K562 (cell line): ENCODE data around the gene CHML. TPM values are rescaled to one million over a fixed set of nuclear protein-coding genes. Genes with fewer than 3 reads are reported as not detected.

Experiments
- ATAC-seq: fragments of 200-7000 bp; cut with Tn5 transposase; 3 replicates; pipeline ENCODE4 v1.9.1; 2020; ENCODE audit warnings: moderate library complexity
- BruUV-seq: library from RNA; stranded (reverse); fragments of 400-500 nt; replicated peaks from 2 replicates; lab custom pipeline; 2021; lab: Mats Ljungman, UMichigan
- CTCF ChIA-PET: fragments of 300-600 bp; formaldehyde crosslinking; extraction: SDS; loops from one replicate; lab custom pipeline; 2021; ENCODE audit warnings: low intra/inter-chr PET ratio; lab: Yijun Ruan, JAX
- POLR2A ChIA-PET: fragments of 300-600, 350-650 bp; sonication (Branson Sonifier 250); formaldehyde crosslinking; extraction: SDS; loops from one replicate; lab custom pipeline; 2021; ENCODE audit warnings: antibody characterized with exemption, inconsistent platforms; lab: Yijun Ruan, JAX
- DNase-seq, 4 experiments: peaks; one replicate each; pipeline versions ENCODE4 v3.0.0 to v3.0.0-alpha.2; 2011 to 2018; ENCODE audit warnings: low spot score in 3 of 4, mixed read lengths in 3 of 4; ENCODE audit errors: extremely low read depth in 1 of 4
- FAIRE-seq: peaks from 2 replicates; lab custom pipeline; 2011; peaks lifted over from hg19 to GRCh38; lab: Jason Lieb, UNC
- H2AFZ ChIP-seq: 2 replicates; pipeline ENCODE4 v1.6.0; 2011; ENCODE audit warnings: low read depth, low read length, control low read depth, inconsistent platforms
- H3K27ac ChIP-seq: fragments of 200-600 bp; 3 replicates; pipeline ENCODE4 v1.8.0; 2011; ENCODE audit warnings: low read depth, mild to moderate bottlenecking, control low read depth, inconsistent platforms, low read length, moderate library complexity, mixed read lengths; ENCODE audit errors: extremely low read depth
- H3K27me3 ChIP-seq, 2 experiments: fragments of 300-600 bp in 1 of 2; 2 replicates in 1 of 2; 3 replicates in 1 of 2; pipeline versions ENCODE4 v1.6.0 to v1.8.0; 2011; ENCODE audit warnings: inconsistent platforms in 2 of 2, low read length in 2 of 2, mild to moderate bottlenecking in 1 of 2, mixed read lengths in 1 of 2, moderate library complexity in 1 of 2; ENCODE audit not compliant: control insufficient read depth in 2 of 2, insufficient read depth in 2 of 2
- H3K36me3 ChIP-seq: fragments of 300-600 bp; 3 replicates; pipeline ENCODE4 v1.8.0; 2011; ENCODE audit warnings: mild to moderate bottlenecking, low read length, inconsistent platforms; ENCODE audit not compliant: control insufficient read depth, insufficient read depth
- H3K4me1 ChIP-seq, 2 experiments: fragments of 200-600 bp in 1 of 2; replicated peaks in 1 of 2; 2 replicates in 1 of 2; 3 replicates in 1 of 2; pipeline versions ENCODE4 v1.5.1 to v1.8.0; 2011; ENCODE audit warnings: inconsistent platforms in 2 of 2, low read length in 2 of 2, mild to moderate bottlenecking in 1 of 2, mixed read lengths in 1 of 2, moderate library complexity in 1 of 2; ENCODE audit not compliant: control insufficient read depth in 2 of 2, insufficient read depth in 2 of 2
- H3K4me2 ChIP-seq: 2 replicates; pipeline ENCODE4 v1.6.1; 2011; ENCODE audit warnings: low read length, control low read depth, inconsistent platforms, mixed read lengths; ENCODE audit not compliant: insufficient read depth
- H3K4me3 ChIP-seq: fragments of 200-600 bp; sonication (generic), shearing (Covaris generic); 2 replicates; pipeline ENCODE4 v1.5.1; 2016; ENCODE audit warnings: control low read depth, inconsistent platforms
- H3K79me2 ChIP-seq: fragments of 200-600 bp; 3 replicates; pipeline ENCODE4 v1.8.0; 2011; ENCODE audit warnings: low read length, inconsistent platforms; ENCODE audit not compliant: control insufficient read depth, insufficient read depth
- H3K9ac ChIP-seq, 2 experiments: 2 replicates each; pipeline versions ENCODE4 v1.6.0 to v1.6.1; 2011; ENCODE audit warnings: low read depth in 2 of 2, low read length in 2 of 2, control low read depth in 1 of 2, inconsistent platforms in 1 of 2, mild to moderate bottlenecking in 1 of 2, mixed read lengths in 1 of 2; ENCODE audit not compliant: insufficient read depth in 1 of 2
- H3K9me1 ChIP-seq: one replicate; pipeline ENCODE4 v1.6.0; 2011; ENCODE audit warnings: inconsistent platforms, mild to moderate bottlenecking, low read length, moderate library complexity; ENCODE audit not compliant: control insufficient read depth, insufficient read depth
- H3K9me3 ChIP-seq: replicated peaks from 2 replicates; pipeline ENCODE4 v1.5.1; 2011; ENCODE audit warnings: low read depth, low read length, inconsistent platforms; ENCODE audit not compliant: control insufficient read depth, insufficient read depth
- H4K20me1 ChIP-seq: replicated peaks from 2 replicates; pipeline ENCODE4 v1.6.1; 2011; ENCODE audit warnings: low read length, inconsistent platforms, mixed read lengths; ENCODE audit not compliant: control insufficient read depth, insufficient read depth
- COPS2 ChIP-seq: fragments of 450-650 bp; conservative IDR thresholded peaks from 2 replicates; pipeline ENCODE4 v1.6.1; 2016; ENCODE audit warnings: mild to moderate bottlenecking, moderate library complexity
- DLX4 ChIP-seq: fragments of 250-450 bp; sonication (Bioruptor Pico); IDR thresholded peaks from 2 replicates; pipeline ENCODE4 v1.6.1; 2021; ENCODE audit warnings: mild to moderate bottlenecking
- FOS ChIP-seq: IDR thresholded peaks from 3 replicates; pipeline ENCODE4 v1.6.1; 2011; ENCODE audit not compliant: insufficient read length; ENCODE audit errors: extremely low read depth
- FOXP4 ChIP-seq: sonication (generic); formaldehyde crosslinking; IDR thresholded peaks from 2 replicates; pipeline ENCODE4 v1.8.0; 2022; ENCODE audit warnings: mild to moderate bottlenecking, missing genetic modification reagents, borderline replicate concordance
- HSF4 ChIP-seq: fragments of 250-450 bp; sonication (Bioruptor Pico); IDR thresholded peaks from 2 replicates; pipeline ENCODE4 v2.1.2; 2022; ENCODE audit warnings: mild to moderate bottlenecking, moderate library complexity, borderline replicate concordance
- MLX ChIP-seq, 2 experiments: fragments of 450-650 bp in 1 of 2; sonication (generic) in 1 of 2; formaldehyde crosslinking; conservative IDR thresholded peaks; 2 replicates each; pipeline versions ENCODE4 v1.4.0 to v1.8.1; 2020 to 2022; ENCODE audit warnings: mild to moderate bottlenecking in 1 of 2, missing genetic modification reagents in 1 of 2
- MTA1 ChIP-seq: fragments of 450-650 bp; IDR thresholded peaks from 2 replicates; pipeline ENCODE4 v1.6.1; 2017; ENCODE audit warnings: borderline replicate concordance
- NRF1 ChIP-seq, 2 experiments: fragments of 450-650 bp; IDR thresholded peaks in 1 of 2; conservative IDR thresholded peaks in 1 of 2; 2 replicates each; pipeline ENCODE4 v1.6.1; 2014; ENCODE audit warnings: mild to moderate bottlenecking in 2 of 2
- SRSF7 ChIP-seq: fragments of 200-400 bp; formaldehyde crosslinking; optimal IDR thresholded peaks from 2 replicates; pipeline ENCODE3; 2017; ENCODE audit warnings: mild to moderate bottlenecking, low read depth, low read length
- ZNF407 ChIP-seq: fragments of 450-650 bp; IDR thresholded peaks from 2 replicates; pipeline ENCODE4 v1.6.1; 2016; ENCODE audit warnings: low read depth
- ZNF583 ChIP-seq: fragments of 250-450 bp; sonication (Bioruptor Pico); IDR thresholded peaks from 2 replicates; pipeline ENCODE4 v1.4.0; 2020
- WGBS: fragments of 100-300 bp; shearing (Covaris generic); methylation state at CpG from one replicate; pipeline ENCODE4 v1.1.6; 2016; ENCODE audit warnings: low coverage, mixed read lengths; ENCODE audit not compliant: insufficient coverage; ENCODE audit errors: missing lambda C conversion rate; 5-methylcytosine and 5-hydroxymethylcytosine counted together
- in situ Hi-C: fragments of 300-500 bp; cut with MboI; formaldehyde crosslinking; loops from 4 replicates; pipeline ENCODE4 v1.15.0; 2018; ENCODE audit warnings: inconsistent platforms, mixed read lengths
- intact Hi-C: fragments of 100-400 bp; cut with micrococcal nuclease; formaldehyde crosslinking; loops from 2 replicates; pipeline ENCODE4 v1.14.2; 2022
- polyA plus RNA-seq, 8 experiments: library from polyadenylated mRNA; depleted of rRNA in 4 of 8; stranded (reverse) in 5 of 8; unstranded in 3 of 8; fragments of >200 nt; fragmentation: Nextera tagmentation in 2 of 8; fragmentation: Illumina TruSeq in 1 of 8; extraction: Ambion mirVana in 2 of 8; extraction: Trizol in 1 of 8; gene quantifications; 2 replicates each; pipeline versions ENCODE4 v1.2.1 to v1.2.3, GENCODE V29; 2011 to 2014; ENCODE audit warnings: inconsistent platforms in 1 of 8, missing spikeins in 1 of 8
- total RNA-seq, 7 experiments: library from RNA; depleted of rRNA in 6 of 7; stranded (reverse); fragments of >200 nt in 6 of 7; fragmentation: Illumina TruSeq in 2 of 7; extraction: Trizol in 2 of 7; gene quantifications; 2 replicates each; pipeline versions ENCODE4 v1.2.1 to v1.2.3, GENCODE V29; 2011 to 2021; ENCODE audit warnings: low replicate concordance in 1 of 7

CHML gene
- total and polyA plus RNA-seq, 9 of the 15 experiments (the other 6 are each of a cell fraction or from before 2014, with no cell fraction given): 13.0 to 88.3 (median 62.8) TPM

GRCh38 chr1:241624935-241625334 is 15.2 kb downstream of the CHML start:
- Histone ChIP-seq H3K9ac (no peak overlapping the region), H3K9me1 (no peaks in the 10 kb centered on the region), H3K9me3 (no peaks in the 10 kb centered on the region), H3K27me3 (no peaks in the 10 kb centered on the region), H2AFZ (no peak overlapping the region), H3K4me2 (no peak overlapping the region), H3K36me3 (peaks cover 13% of the 10 kb centered on the region), H3K27ac (no peak overlapping the region), H3K79me2 (no peaks in the 10 kb centered on the region), H3K4me1 (peaks cover 0 to 4% of the 10 kb centered on the region in 2 experiments; a peak in 1 of 5 replicates), H3K4me3 (no peak overlapping the region), H4K20me1 (no peaks in the 10 kb centered on the region)
- 82% methylated on average over 2 of the region's 2 CpGs for WGBS
- intact Hi-C loops: no loop called here
- CTCF ChIA-PET: no interaction called here
- DNase-seq (no peak), ATAC-seq (no peak), FAIRE-seq (no peak)
- in situ Hi-C loops: loop anchor here (25.0 kb wide), 1 partner anchor 362 kb away; the partner anchor contains the start of gene MAP1LC3C
- POLR2A ChIA-PET: interaction anchor here (1.0 to 1.3 kb wide), 2 partner anchors 9 to 220 kb away, joined by 3 to 4 read pairs; no protein-coding TSS in a partner anchor
- BruUV-seq: no TSS peak
- TF ChIP-seq NRF1 (conservative IDR thresholded peaks at IDR 0.05 in 1 of 2, IDR thresholded peaks at IDR 0.05 in 1 of 2) (no peak), COPS2 (no peak), FOS (no peak), DLX4 (CRISPR knock-in tag) (no peak), MTA1 (no peak), ZNF583 (no peak), FOXP4 (CRISPR knock-in tag) (no peak), ZNF407 (no peak), HSF4 (CRISPR knock-in tag) (no peak), MLX (CRISPR knock-in tag; conservative IDR thresholded peaks at IDR 0.05) (no peak), SRSF7 (no peak)
